ENCODE measurements around the gene RFX2.
"Not testable (repeated sequence)": the region's sequence is repeated elsewhere in the genome, so short reads cannot be mapped to it uniquely, and the experiment has no call there.

The RFX2 gene

GRCh38 chr19:6020166-6020882 is 90.0 kb downstream of the RFX2 start:
- DNase-seq (ENCODE audit: insufficient read length, low spot score): no peak
- no peak for FAIRE-seq

- DNase-seq (ENCODE audit: insufficient read length, low spot score): no peak
- FAIRE-seq: no peak
Observed at GRCh38 chr19:6018786-6019185, 91.5 kb downstream of the RFX2 start.

- DNase-seq (ENCODE audit: insufficient read length, low spot score): no peak
- no peak for FAIRE-seq
Observed at GRCh38 chr19:6017576-6017975, 92.7 kb downstream of the RFX2 start.

GRCh38 chr19:6015841-6016545 is 94.3 kb downstream of the RFX2 start:
- DNase-seq (ENCODE audit: insufficient read length, low spot score) (no peak), FAIRE-seq (no peak)

GRCh38 chr19:6014551-6015135 is 95.7 kb downstream of the RFX2 start:
- no peak for FAIRE-seq
- DNase-seq (ENCODE audit: insufficient read length, low spot score): no peak

- DNase-seq (ENCODE audit: insufficient read length, low spot score) (no peak), FAIRE-seq (no peak)
Observed at GRCh38 chr19:6012426-6013170, 97.7 kb downstream of the RFX2 start.

GRCh38 chr19:6011794-6012193 is 98.5 kb downstream of the RFX2 start:
- DNase-seq (ENCODE audit: insufficient read length, low spot score) (no peak), FAIRE-seq (no peak)

GRCh38 chr19:6011206-6011605 is 99.1 kb downstream of the RFX2 start:
- DNase-seq (ENCODE audit: insufficient read length, low spot score): no peak
- FAIRE-seq: no peak

- FAIRE-seq (no peak), DNase-seq (ENCODE audit: insufficient read length, low spot score) (no peak)
Observed at GRCh38 chr19:6010107-6010506, 100.2 kb downstream of the RFX2 start.

GRCh38 chr19:6007866-6008265 is 102.4 kb downstream of the RFX2 start:
- FAIRE-seq (no peak), DNase-seq (ENCODE audit: insufficient read length, low spot score) (no peak)

GRCh38 chr19:6006896-6007295 is 103.4 kb downstream of the RFX2 start:
- no peak for FAIRE-seq
- DNase-seq (ENCODE audit: insufficient read length, low spot score): no peak

- DNase-seq (ENCODE audit: insufficient read length, low spot score); FAIRE-seq: not testable (repeated sequence)
Observed at GRCh38 chr19:6006070-6006446, 104.2 kb downstream of the RFX2 start.

GRCh38 chr19:6005321-6006069 is 104.8 kb downstream of the RFX2 start:
- DNase-seq (ENCODE audit: insufficient read length, low spot score) (no peak), FAIRE-seq (no peak)

- FAIRE-seq: no peak
- DNase-seq (ENCODE audit: insufficient read length, low spot score): no peak
Observed at GRCh38 chr19:6003976-6004375, 106.3 kb downstream of the RFX2 start.

- no peak for FAIRE-seq
Observed at GRCh38 chr19:6002591-6002990, 107.7 kb downstream of the RFX2 start.

GRCh38 chr19:6000228-6000847 is 110.0 kb downstream of the RFX2 start:
- DNase-seq (ENCODE audit: insufficient read length, low spot score): no peak
- FAIRE-seq: no peak

More at GRCh38 chr19:6002591-6002990, 107.7 kb downstream of the RFX2 start:
- DNase-seq (ENCODE audit: insufficient read length, low spot score): no peak

- no peak for FAIRE-seq
Observed at GRCh38 chr19:5999693-6000092, 110.6 kb downstream of the RFX2 start.

GRCh38 chr19:5997371-5997770 is 112.9 kb downstream of the RFX2 start:
- FAIRE-seq (no peak), DNase-seq (ENCODE audit: insufficient read length, low spot score) (no peak)

More at GRCh38 chr19:5999693-6000092, 110.6 kb downstream of the RFX2 start:
- no peak for DNase-seq (ENCODE audit: insufficient read length, low spot score)

- DNase-seq (ENCODE audit: insufficient read length, low spot score) (no peak), FAIRE-seq (no peak)
Observed at GRCh38 chr19:5996623-5997320, 113.5 kb downstream of the RFX2 start.
